ENCODE data around the gene FMNL3.

FMNL3 gene

DNA sequence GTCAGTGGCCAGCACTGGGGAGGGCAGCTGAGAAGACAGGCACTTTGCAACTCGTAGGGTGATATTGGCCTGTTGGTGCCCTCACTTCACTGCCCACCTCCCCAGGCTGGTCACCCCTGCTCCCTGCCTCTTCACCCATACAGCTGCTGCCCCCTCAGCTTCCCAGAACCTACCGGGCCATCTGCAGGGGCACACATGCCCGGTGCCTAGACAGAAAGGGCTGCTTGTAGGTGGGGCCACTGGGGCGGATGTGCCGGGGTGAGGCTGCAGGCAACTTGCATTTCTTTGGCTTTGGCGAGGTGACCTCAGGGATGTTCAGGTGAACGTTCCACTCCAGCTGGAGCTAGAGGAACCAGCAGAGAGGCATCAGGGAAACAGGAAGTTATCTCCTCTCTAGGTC lies 118.9 kb downstream of the FMNL3 start:
- DNase-seq, result no peak

GRCh38 chr12:49587174-49587908 lies 119.9 kb downstream of the FMNL3 start:
- no peak for DNase-seq

All from NCI-H1105 (cell line).